Neural progenitor cell (in vitro differentiated cells): Measurements from ENCODE around the gene ART1.

Experiments used
- EZH2 ChIP-seq: fragments of 200-600 bp; sonication (generic); IDR thresholded peaks from 2 replicates; pipeline ENCODE4 v1.6.1; 2017; ENCODE audit warnings: antibody characterized with exemption, mild to moderate bottlenecking, moderate library complexity
- EZH2phosphoT487 ChIP-seq: fragments of 200-600 bp; sonication (generic); IDR thresholded peaks from 2 replicates; pipeline ENCODE4 v1.6.1; 2017; ENCODE audit warnings: antibody characterized with exemption
- TF ChIP-seq, protein P1 (sequence below): fragments of 200-600 bp; sonication (generic); IDR thresholded peaks from 2 replicates; pipeline ENCODE4 v1.5.1; 2017; ENCODE audit warnings: antibody characterized with exemption, mild to moderate bottlenecking

DNA sequence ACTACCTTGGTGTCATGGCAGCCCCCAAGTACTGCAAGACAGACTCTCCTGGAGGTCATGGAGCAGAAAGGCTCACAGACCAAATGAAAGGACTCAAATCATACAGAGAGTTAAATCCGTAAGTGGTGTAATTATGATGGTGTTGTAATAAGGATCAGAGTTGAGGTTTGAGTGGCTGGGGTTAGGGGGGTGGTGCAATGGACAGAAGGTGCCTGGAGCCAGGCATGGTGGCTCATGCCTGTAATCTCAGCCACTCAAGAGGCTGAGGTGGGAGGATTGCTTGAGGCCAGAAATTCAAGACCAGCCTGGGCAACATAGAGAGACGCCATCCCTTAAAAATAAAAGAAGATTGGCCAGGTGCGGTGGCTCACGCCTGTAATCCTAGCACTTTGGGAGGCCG is 21.8 kb upstream of the ART1 start:
- TF ChIP-seq, protein P1, sequence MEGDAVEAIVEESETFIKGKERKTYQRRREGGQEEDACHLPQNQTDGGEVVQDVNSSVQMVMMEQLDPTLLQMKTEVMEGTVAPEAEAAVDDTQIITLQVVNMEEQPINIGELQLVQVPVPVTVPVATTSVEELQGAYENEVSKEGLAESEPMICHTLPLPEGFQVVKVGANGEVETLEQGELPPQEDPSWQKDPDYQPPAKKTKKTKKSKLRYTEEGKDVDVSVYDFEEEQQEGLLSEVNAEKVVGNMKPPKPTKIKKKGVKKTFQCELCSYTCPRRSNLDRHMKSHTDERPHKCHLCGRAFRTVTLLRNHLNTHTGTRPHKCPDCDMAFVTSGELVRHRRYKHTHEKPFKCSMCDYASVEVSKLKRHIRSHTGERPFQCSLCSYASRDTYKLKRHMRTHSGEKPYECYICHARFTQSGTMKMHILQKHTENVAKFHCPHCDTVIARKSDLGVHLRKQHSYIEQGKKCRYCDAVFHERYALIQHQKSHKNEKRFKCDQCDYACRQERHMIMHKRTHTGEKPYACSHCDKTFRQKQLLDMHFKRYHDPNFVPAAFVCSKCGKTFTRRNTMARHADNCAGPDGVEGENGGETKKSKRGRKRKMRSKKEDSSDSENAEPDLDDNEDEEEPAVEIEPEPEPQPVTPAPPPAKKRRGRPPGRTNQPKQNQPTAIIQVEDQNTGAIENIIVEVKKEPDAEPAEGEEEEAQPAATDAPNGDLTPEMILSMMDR: no peak
- TF ChIP-seq EZH2: no peak
- no peak for TF ChIP-seq EZH2phosphoT487
